Measurements from ENCODE around the gene PIGH.
A peak's percentile ranks its signal among the peaks of the same experiment; 100 is the strongest.
"Not testable (repeated sequence)": the region's sequence is repeated elsewhere in the genome, so short reads cannot be mapped to it uniquely, and the experiment has no call there.

The PIGH gene

GRCh38 chr14:67599698-67600561 lies at the start of gene PIGH:
TSS of gene PIGH (minus strand) at chr14:67600268. CDS start at chr14:67600203, 65 bp downstream.
- peak; percentile 91 for DNase-seq (ENCODE audit: low spot score)

DNA sequence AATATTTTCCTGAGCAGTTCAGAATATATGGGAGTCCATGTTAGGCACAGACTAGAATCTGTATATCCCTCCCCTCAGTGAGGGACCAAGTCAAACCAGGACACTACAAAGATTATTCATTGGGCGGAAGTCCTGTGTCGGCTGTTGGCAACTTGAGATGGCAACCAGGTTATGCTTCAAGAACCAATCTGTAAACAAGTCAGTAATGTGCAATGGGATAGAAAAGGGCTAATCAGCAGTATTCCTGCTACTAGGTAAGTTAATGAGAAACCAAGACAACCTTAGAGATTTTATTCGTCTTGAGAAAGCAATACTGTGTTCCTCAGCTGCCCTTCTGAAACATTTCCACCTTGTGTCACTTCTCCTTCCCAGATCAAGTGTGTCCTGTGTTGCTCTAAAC lies 46.1 kb upstream of the PIGH start:
- no peak for DNase-seq (ENCODE audit: low spot score)

DNA sequence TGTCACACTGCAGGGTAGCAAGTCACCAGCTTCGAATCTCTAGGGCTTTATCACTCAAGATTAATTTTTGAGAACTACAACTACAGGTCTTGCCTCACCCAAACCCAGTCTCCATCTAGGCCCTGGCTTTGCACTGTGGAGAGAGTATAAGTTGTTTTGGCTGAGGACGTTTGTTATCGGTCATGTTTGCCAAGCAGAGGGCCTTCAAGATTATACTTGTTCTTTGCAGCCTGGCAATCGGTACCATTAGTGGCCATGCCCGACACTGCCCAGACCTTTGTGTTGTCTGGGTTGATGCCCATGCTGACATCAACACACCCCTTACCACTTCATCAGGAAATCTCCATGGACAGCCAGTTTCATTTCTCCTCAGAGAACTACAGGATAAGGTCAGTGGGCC lies 45.3 kb upstream of the PIGH start:
- DNase-seq (ENCODE audit: low spot score), result no peak

- no peak for DNase-seq (ENCODE audit: low spot score)
Measured at GRCh38 chr14:67644428-67644827, 44.4 kb upstream of the PIGH start.

GRCh38 chr14:67643713-67644112 lies 43.6 kb upstream of the PIGH start:
- no peak for DNase-seq (ENCODE audit: low spot score)

DNA sequence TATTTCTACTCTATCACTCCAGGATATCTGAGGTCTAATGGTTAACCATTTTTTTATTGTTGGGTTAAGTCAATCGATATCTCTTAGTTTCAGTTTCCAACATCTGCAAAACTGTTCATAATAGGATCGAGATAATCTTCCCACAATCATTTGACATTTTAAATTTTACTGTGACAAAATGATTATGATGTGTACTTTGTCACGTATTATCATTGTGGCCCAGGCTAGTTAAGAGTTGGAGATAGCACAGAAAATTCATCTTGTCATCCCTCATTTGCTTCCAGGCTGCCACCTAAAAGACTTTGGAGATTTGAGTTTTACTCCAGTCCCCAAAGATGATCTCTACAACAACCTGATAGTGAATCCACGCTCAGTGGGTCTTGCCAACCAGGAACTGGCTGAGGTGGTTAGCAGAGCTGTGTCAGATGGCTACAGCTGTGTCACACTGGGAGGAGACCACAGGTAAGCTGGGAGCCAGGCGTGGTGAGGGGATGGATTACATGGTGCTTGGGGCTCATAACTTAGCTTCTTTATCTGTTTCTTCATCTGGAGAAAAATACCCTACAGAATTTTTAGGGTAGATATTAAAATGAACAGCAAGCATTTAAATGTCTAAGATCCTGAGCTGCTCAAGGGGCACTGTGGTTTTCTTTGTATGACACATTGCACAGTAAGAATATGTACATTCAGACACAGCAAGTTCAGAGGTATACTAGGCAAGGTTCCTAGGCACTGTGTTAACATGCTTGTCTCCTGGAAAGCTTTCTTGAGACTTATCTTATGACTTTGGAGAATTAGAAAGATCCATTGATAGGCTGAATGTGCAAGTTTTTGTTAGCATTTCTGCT lies 42.1 kb upstream of the PIGH start:
- DNase-seq (ENCODE audit: low spot score), result no peak

- DNase-seq (ENCODE audit: low spot score), result no peak
Measured at GRCh38 chr14:67641480-67641879, 41.4 kb upstream of the PIGH start.

DNA sequence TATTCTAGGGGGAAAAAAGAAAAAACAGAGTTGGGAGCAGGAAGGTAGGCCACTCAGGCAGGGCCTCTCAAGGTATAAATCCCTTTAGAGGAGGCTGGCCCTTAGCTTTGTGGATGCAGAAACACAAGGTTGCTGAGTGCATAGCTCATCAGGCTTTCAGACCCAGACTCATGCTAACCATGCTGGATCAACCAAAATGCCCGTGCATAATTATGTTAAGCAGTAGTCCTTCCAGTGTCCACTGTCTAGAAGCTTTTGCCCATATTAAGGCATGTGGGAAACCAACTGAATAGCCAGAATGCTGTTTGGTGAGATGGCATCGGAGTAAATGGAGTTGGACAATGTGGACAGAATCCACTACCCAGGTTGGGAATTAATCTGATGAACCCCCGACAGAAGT lies 38.6 kb upstream of the PIGH start:
- no peak for DNase-seq (ENCODE audit: low spot score)

DNA sequence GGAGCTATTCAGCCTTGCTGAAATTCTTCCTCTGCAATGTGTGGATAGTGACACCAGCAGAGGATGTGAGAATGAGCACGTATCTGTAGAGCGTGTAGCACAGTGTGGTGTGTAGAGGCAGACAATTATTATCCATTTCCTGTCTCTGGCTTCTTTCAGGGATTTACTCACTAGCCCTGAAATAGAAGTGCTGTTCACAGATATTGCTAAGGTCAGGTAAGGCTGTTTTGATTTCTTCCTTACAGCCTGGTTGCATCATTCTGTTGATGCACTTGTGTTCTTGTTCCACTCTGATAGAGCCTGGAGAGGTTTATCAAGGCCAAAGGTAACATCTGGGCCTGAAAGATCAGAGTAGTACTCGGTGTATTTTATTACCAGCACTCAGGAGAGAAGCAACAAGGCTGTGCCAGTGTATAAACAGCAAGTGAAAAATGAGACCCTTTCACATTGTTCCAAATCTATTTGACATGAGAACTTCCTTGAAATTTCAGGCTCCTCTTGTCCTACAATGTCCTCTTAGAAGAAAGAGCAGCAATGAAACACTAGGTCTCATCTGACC lies 36.4 kb upstream of the PIGH start:
- DNase-seq (ENCODE audit: low spot score), result no peak

GRCh38 chr14:67633451-67634147 lies 33.5 kb upstream of the PIGH start:
- DNase-seq (ENCODE audit: low spot score), result no peak

DNA sequence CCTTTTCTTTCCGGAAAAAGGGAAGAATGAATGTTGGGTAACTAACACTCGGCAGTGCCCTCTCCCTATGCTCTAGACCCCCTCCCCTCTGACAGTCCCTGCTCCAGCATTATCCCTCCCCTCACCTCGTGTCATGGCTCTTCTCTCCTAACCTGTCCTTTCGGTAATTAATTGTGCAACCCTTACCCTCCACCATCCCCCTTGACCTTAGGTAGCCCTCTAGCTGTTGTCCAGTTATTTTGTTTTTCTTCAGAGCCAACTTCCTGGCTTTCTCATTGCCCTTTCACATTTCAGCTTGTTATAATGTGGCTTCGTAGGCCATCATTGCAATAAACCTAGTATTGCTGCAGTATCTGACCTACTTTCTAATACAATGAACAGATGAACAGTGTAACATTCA lies 30.9 kb upstream of the PIGH start:
- no peak for DNase-seq (ENCODE audit: low spot score)

GRCh38 chr14:67630186-67630585 lies 30.1 kb upstream of the PIGH start:
- no peak for DNase-seq (ENCODE audit: low spot score)

- no peak for DNase-seq (ENCODE audit: low spot score)
Measured at GRCh38 chr14:67627519-67627918, 27.5 kb upstream of the PIGH start.

DNA sequence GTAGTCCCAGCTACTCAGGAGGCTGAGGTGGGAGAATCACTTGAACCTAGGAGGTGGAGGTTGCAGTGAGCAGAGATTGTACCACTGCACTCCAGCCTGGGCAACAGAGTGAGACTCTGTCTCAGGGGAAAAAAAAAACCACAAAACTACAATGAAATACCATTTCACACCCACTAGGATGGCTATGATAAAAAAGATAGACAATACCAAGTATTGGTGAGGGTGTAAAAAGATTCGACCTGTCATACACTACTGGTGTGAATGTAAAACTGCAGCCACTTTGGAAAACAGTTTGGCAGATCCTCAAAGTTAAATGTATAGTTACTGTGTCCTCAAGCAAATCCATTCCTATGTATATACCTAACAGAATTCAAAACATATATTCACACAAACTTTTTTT lies 26.1 kb upstream of the PIGH start:
- not testable (repeated sequence) for DNase-seq (ENCODE audit: low spot score)

GRCh38 chr14:67623114-67623513 lies 23.0 kb upstream of the PIGH start:
- DNase-seq (ENCODE audit: low spot score), result no peak

GRCh38 chr14:67622675-67623074 lies 22.6 kb upstream of the PIGH start:
- peak; percentile 5 for DNase-seq (ENCODE audit: low spot score)

- DNase-seq (ENCODE audit: low spot score), result no peak
Measured at GRCh38 chr14:67620217-67620785, 20.2 kb upstream of the PIGH start.

- peak; percentile 96 for DNase-seq (ENCODE audit: low spot score)
Measured at GRCh38 chr14:67619446-67620216, 19.6 kb upstream of the PIGH start, which contains the start of gene ARG2. TSS of gene ARG2 (plus strand) at chr14:67619920. CDS start at chr14:67619978, 58 bp downstream.

GRCh38 chr14:67618617-67619063 lies 18.6 kb upstream of the PIGH start:
- peak; percentile 59 for DNase-seq (ENCODE audit: low spot score)

DNA sequence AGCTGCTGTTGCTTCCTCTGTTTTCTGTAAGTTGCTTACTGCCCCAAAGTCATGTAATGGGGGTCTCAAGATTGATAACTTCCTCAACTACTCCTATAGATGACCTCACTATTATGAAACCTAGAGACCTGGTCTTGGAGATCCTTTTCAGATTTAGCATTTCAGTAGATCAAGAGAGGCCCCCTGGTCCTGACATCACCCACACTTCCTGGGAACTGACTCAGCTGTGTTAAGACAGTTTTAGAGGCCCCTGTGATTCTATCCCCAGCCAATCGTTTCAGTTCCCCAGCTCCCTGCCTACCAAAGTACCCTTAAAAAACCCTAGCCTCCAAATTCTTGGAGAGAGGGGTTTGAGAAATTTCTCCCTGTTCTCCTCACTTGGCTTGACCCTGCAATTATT lies 10.4 kb upstream of the PIGH start:
- no peak for DNase-seq (ENCODE audit: low spot score)
